ES-I3 (cell line): ENCODE results near the gene GPR83.
A peak's percentile ranks its signal among the peaks of the same experiment; 100 is the strongest.
"Not testable (repeated sequence)": the region's sequence is repeated elsewhere in the genome, so short reads cannot be mapped to it uniquely, and the experiment has no call there.

Experiments
- H3K36me3 ChIP-seq: 2 replicates; pipeline ENCODE4 v1.6.1; 2013; ENCODE audit warnings: mild to moderate bottlenecking, low read length, control low read depth, moderate library complexity; ENCODE audit not compliant: insufficient read depth
- H3K4me1 ChIP-seq: 2 replicates; pipeline ENCODE4 v1.6.1; 2013; ENCODE audit warnings: mild to moderate bottlenecking, control low read depth, low read length; ENCODE audit not compliant: insufficient read depth
- H3K9ac ChIP-seq: 2 replicates; pipeline ENCODE4 v1.6.1; 2013; ENCODE audit warnings: low read depth, mild to moderate bottlenecking, low read length, moderate library complexity
- H3K9me3 ChIP-seq: 2 replicates; pipeline ENCODE4 v1.6.1; 2013; ENCODE audit warnings: mild to moderate bottlenecking, low read length, moderate library complexity; ENCODE audit not compliant: control insufficient read depth, insufficient read depth

GPR83 gene

GRCh38 chr11:94401773-94402265 lies 600 bp upstream of the GPR83 start:
- Histone ChIP-seq H3K9ac (peak overlapping the region; percentile 81; the same call in 1 of the 2 replicates), H3K4me1 (peaks cover 7% of the 10 kb centered on the region; the same call in 1 of the 2 replicates), H3K36me3 (no peaks in the 10 kb centered on the region), H3K9me3 (no peaks in the 10 kb centered on the region)

- no peaks in the 10 kb centered on the region for H3K9me3 ChIP-seq
- H3K9ac ChIP-seq: peak overlapping the region; percentile 81; the same call in 1 of the 2 replicates
- peaks cover 7% of the 10 kb centered on the region; the same call in 1 of the 2 replicates for H3K4me1 ChIP-seq
- H3K36me3 ChIP-seq: no peaks in the 10 kb centered on the region
These were observed 771 bp downstream of the GPR83 start for GRCh38 chr11:94400457-94400838.

GRCh38 chr11:94400050-94400449 lies 1.2 kb downstream of the GPR83 start:
- Histone ChIP-seq H3K9ac (no peak overlapping the region), H3K4me1 (peaks cover 7% of the 10 kb centered on the region; the same call in 1 of the 2 replicates), H3K9me3 (no peaks in the 10 kb centered on the region), H3K36me3 (no peaks in the 10 kb centered on the region)

GRCh38 chr11:94398101-94398500 lies 3.1 kb downstream of the GPR83 start:
- Histone ChIP-seq H3K36me3 (no peaks in the 10 kb centered on the region), H3K4me1 (peaks cover 7% of the 10 kb centered on the region; the same call in 1 of the 2 replicates), H3K9me3 (no peaks in the 10 kb centered on the region), H3K9ac (no peak overlapping the region)

- H3K9ac ChIP-seq: no peak overlapping the region
- H3K36me3 ChIP-seq: no peaks in the 10 kb centered on the region
- no peaks in the 10 kb centered on the region for H3K9me3 ChIP-seq
- H3K4me1 ChIP-seq: no peaks in the 10 kb centered on the region
These were observed 4.9 kb downstream of the GPR83 start for GRCh38 chr11:94396282-94396681.

GRCh38 chr11:94391937-94392336 lies 9.3 kb downstream of the GPR83 start:
- not testable (repeated sequence) for H3K9me3 ChIP-seq, H3K36me3 ChIP-seq, H3K4me1 ChIP-seq, H3K9ac ChIP-seq

- H3K36me3 ChIP-seq: no peaks in the 10 kb centered on the region
- no peaks in the 10 kb centered on the region for H3K4me1 ChIP-seq
- no peak overlapping the region for H3K9ac ChIP-seq
- no peaks in the 10 kb centered on the region for H3K9me3 ChIP-seq
These were observed 21.6 kb downstream of the GPR83 start for GRCh38 chr11:94379613-94380012.

GRCh38 chr11:94376841-94377240 lies 24.4 kb downstream of the GPR83 start:
- Histone ChIP-seq H3K9ac (no peak overlapping the region), H3K4me1 (no peaks in the 10 kb centered on the region), H3K36me3 (no peaks in the 10 kb centered on the region), H3K9me3 (no peaks in the 10 kb centered on the region)

- H3K9me3 ChIP-seq, H3K36me3 ChIP-seq, H3K9ac ChIP-seq, H3K4me1 ChIP-seq: not testable (repeated sequence)
These were observed 30.6 kb downstream of the GPR83 start for GRCh38 chr11:94370576-94370975.

- H3K4me1 ChIP-seq, H3K36me3 ChIP-seq, H3K9me3 ChIP-seq, H3K9ac ChIP-seq: not testable (repeated sequence)
These were observed 50.2 kb downstream of the GPR83 start for GRCh38 chr11:94350850-94351563.

- not testable (repeated sequence) for H3K9ac ChIP-seq, H3K4me1 ChIP-seq, H3K9me3 ChIP-seq, H3K36me3 ChIP-seq
These were observed 54.9 kb downstream of the GPR83 start for GRCh38 chr11:94346311-94346710.

GRCh38 chr11:94343495-94343894 lies 57.7 kb downstream of the GPR83 start:
- Histone ChIP-seq H3K9ac (no peak overlapping the region), H3K4me1 (no peaks in the 10 kb centered on the region), H3K36me3 (no peaks in the 10 kb centered on the region), H3K9me3 (no peaks in the 10 kb centered on the region)

- Histone ChIP-seq H3K9ac (no peak overlapping the region), H3K9me3 (no peaks in the 10 kb centered on the region), H3K36me3 (no peaks in the 10 kb centered on the region), H3K4me1 (no peaks in the 10 kb centered on the region)
These were observed 59.0 kb downstream of the GPR83 start for GRCh38 chr11:94342250-94342649.

- no peaks in the 10 kb centered on the region for H3K4me1 ChIP-seq
- no peak overlapping the region for H3K9ac ChIP-seq
- H3K36me3 ChIP-seq: no peaks in the 10 kb centered on the region
- H3K9me3 ChIP-seq: no peaks in the 10 kb centered on the region
These were observed 62.6 kb downstream of the GPR83 start for GRCh38 chr11:94338651-94339050.

GRCh38 chr11:94336033-94336432 lies 65.2 kb downstream of the GPR83 start:
- H3K36me3 ChIP-seq: no peaks in the 10 kb centered on the region
- no peaks in the 10 kb centered on the region for H3K4me1 ChIP-seq
- no peak overlapping the region for H3K9ac ChIP-seq
- H3K9me3 ChIP-seq: no peaks in the 10 kb centered on the region
